A549 treated with DMSO at 1 μM for 4 hours (cell line): ENCODE measurements around the gene SLC25A51. TPM values are rescaled to one million over a fixed set of nuclear protein-coding genes. Genes with fewer than 3 reads are reported as not detected.

Experiments used
- total RNA-seq: library from RNA; stranded (reverse); fragments of 200-300 nt; extraction: Qiagen RNA extraction; gene quantifications from 5 replicates; pipeline ENCODE4 v1.2.3, GENCODE V29; 2022; ENCODE audit warnings: low read depth

Gene SLC25A51, protein sequence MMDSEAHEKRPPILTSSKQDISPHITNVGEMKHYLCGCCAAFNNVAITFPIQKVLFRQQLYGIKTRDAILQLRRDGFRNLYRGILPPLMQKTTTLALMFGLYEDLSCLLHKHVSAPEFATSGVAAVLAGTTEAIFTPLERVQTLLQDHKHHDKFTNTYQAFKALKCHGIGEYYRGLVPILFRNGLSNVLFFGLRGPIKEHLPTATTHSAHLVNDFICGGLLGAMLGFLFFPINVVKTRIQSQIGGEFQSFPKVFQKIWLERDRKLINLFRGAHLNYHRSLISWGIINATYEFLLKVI
- 20.1 to 23.5 TPM (median 20.5 TPM) in 5 replicates for total RNA-seq

GRCh38 chr9:37903647-37904444 is at the start of gene SLC25A51:
Gene SLC25A51, minus strand, starts transcription at chr9:37904127. Its CDS starts 15,577 bp downstream, at chr9:37888550.

Other genes starting within 250 kb of the SLC25A51 start
- gene TRMT10B, start 150.3 kb downstream of the SLC25A51 start, total RNA-seq = 5.6 to 6.8 TPM (median 5.8 TPM) in 5 replicates
- gene EXOSC3, start 119.1 kb downstream of the SLC25A51 start, total RNA-seq = 66.7 to 92.3 TPM (median 86.7 TPM) in 5 replicates
- gene DCAF10, start 103.3 kb downstream of the SLC25A51 start, total RNA-seq = 9.4 to 17.6 TPM (median 13.8 TPM) in 5 replicates
- 41.7 to 58.5 TPM (median 57.3 TPM) in 5 replicates for gene SHB, start 165.1 kb upstream of the SLC25A51 start, total RNA-seq